ENCODE results near the gene ADGRA3.

Gene ADGRA3

GRCh38 chr4:22496165-22496813, 19.6 kb downstream of the ADGRA3 start:
- H3K9me2 ChIP-seq (replicated peaks; ENCODE audit: insufficient read depth, low read length): no peaks in the 10 kb centered on the region
- no peak overlapping the region for H3K4me3 ChIP-seq (ENCODE audit: low read length)
- no peaks in the 10 kb centered on the region for H3K4me1 ChIP-seq (ENCODE audit: low read length)
- H3K27me3 ChIP-seq (replicated peaks; ENCODE audit: insufficient read depth, low read length): no peaks in the 10 kb centered on the region
- no peak overlapping the region for H3K9ac ChIP-seq (ENCODE audit: low read length)
- H2AFZ ChIP-seq (ENCODE audit: low read length): no peak overlapping the region
- H3K4me2 ChIP-seq (ENCODE audit: low read depth, low read length): no peak overlapping the region
- H4K20me1 ChIP-seq (ENCODE audit: insufficient read depth, low read length): no peaks in the 10 kb centered on the region
- no peak overlapping the region for H3K27ac ChIP-seq (ENCODE audit: low read length)
- DNase-seq: no peak
- no peaks in the 10 kb centered on the region for H3F3A ChIP-seq (ENCODE audit: insufficient read depth, low read length)
- H3K79me2 ChIP-seq (ENCODE audit: low read length): peaks cover 40% of the 10 kb centered on the region
- H3K9me3 ChIP-seq (replicated peaks; ENCODE audit: insufficient read depth, low read length): no peaks in the 10 kb centered on the region
- H3K36me3 ChIP-seq (replicated peaks; ENCODE audit: insufficient read depth, low read length): no peaks in the 10 kb centered on the region
- TF ChIP-seq EZH2phosphoT487 (IDR thresholded peaks at IDR 0.05; ENCODE audit: low read length): no peak
- no peak for TF ChIP-seq EZH2 (optimal IDR thresholded peaks at IDR 0.05; ENCODE audit: low read depth, low read length)
- TF ChIP-seq CTCF (IDR thresholded peaks at IDR 0.05; ENCODE audit: low read length): no peak

GRCh38 chr4:22493523-22493922, 22.3 kb downstream of the ADGRA3 start:
- Histone ChIP-seq H3K4me2 (ENCODE audit: low read depth, low read length) (no peak overlapping the region), H3K4me1 (ENCODE audit: low read length) (no peaks in the 10 kb centered on the region), H3K79me2 (ENCODE audit: low read length) (peaks cover 28% of the 10 kb centered on the region), H3K27ac (ENCODE audit: low read length) (no peak overlapping the region), H3K9me3 (replicated peaks; ENCODE audit: insufficient read depth, low read length) (no peaks in the 10 kb centered on the region), H2AFZ (ENCODE audit: low read length) (no peak overlapping the region), H3K9ac (ENCODE audit: low read length) (no peak overlapping the region), H3F3A (ENCODE audit: insufficient read depth, low read length) (no peaks in the 10 kb centered on the region), H3K4me3 (ENCODE audit: low read length) (no peak overlapping the region), H4K20me1 (ENCODE audit: insufficient read depth, low read length) (no peaks in the 10 kb centered on the region), H3K36me3 (replicated peaks; ENCODE audit: insufficient read depth, low read length) (no peaks in the 10 kb centered on the region), H3K9me2 (replicated peaks; ENCODE audit: insufficient read depth, low read length) (no peaks in the 10 kb centered on the region), H3K27me3 (replicated peaks; ENCODE audit: insufficient read depth, low read length) (no peaks in the 10 kb centered on the region)
- DNase-seq: no peak
- TF ChIP-seq EZH2 (optimal IDR thresholded peaks at IDR 0.05; ENCODE audit: low read depth, low read length) (no peak), CTCF (IDR thresholded peaks at IDR 0.05; ENCODE audit: low read length) (no peak), EZH2phosphoT487 (IDR thresholded peaks at IDR 0.05; ENCODE audit: low read length) (no peak)

- H3F3A ChIP-seq (ENCODE audit: insufficient read depth, low read length): no peaks in the 10 kb centered on the region
- H3K4me3 ChIP-seq (ENCODE audit: low read length): no peak overlapping the region
- TF ChIP-seq CTCF (IDR thresholded peaks at IDR 0.05; ENCODE audit: low read length) (no peak), EZH2 (optimal IDR thresholded peaks at IDR 0.05; ENCODE audit: low read depth, low read length) (no peak), EZH2phosphoT487 (IDR thresholded peaks at IDR 0.05; ENCODE audit: low read length) (no peak)
- H3K9me2 ChIP-seq (replicated peaks; ENCODE audit: insufficient read depth, low read length): no peaks in the 10 kb centered on the region
- H3K36me3 ChIP-seq (replicated peaks; ENCODE audit: insufficient read depth, low read length): no peaks in the 10 kb centered on the region
- H3K27me3 ChIP-seq (replicated peaks; ENCODE audit: insufficient read depth, low read length): no peaks in the 10 kb centered on the region
- no peak overlapping the region for H2AFZ ChIP-seq (ENCODE audit: low read length)
- no peak overlapping the region for H3K4me2 ChIP-seq (ENCODE audit: low read depth, low read length)
- peaks cover 34% of the 10 kb centered on the region for H3K79me2 ChIP-seq (ENCODE audit: low read length)
- DNase-seq: no peak
- H3K27ac ChIP-seq (ENCODE audit: low read length): no peak overlapping the region
- H3K4me1 ChIP-seq (ENCODE audit: low read length): no peaks in the 10 kb centered on the region
- H4K20me1 ChIP-seq (ENCODE audit: insufficient read depth, low read length): no peaks in the 10 kb centered on the region
- no peaks in the 10 kb centered on the region for H3K9me3 ChIP-seq (replicated peaks; ENCODE audit: insufficient read depth, low read length)
- no peak overlapping the region for H3K9ac ChIP-seq (ENCODE audit: low read length)
These were observed 22.9 kb downstream of the ADGRA3 start for GRCh38 chr4:22492987-22493386.
